H9 (cell line): Measurements from ENCODE around the gene GYS1. TPM values are rescaled to one million over a fixed set of nuclear protein-coding genes. Genes with fewer than 3 reads are reported as not detected.

Source experiments
- DNase-seq: peaks from one replicate; pipeline ENCODE4 v3.0.0-alpha.2; 2017
- H2AFZ ChIP-seq: one replicate; pipeline ENCODE4 v1.6.1; 2013; ENCODE audit warnings: mild to moderate bottlenecking, low read length, control low read depth, moderate library complexity
- H2AK5ac ChIP-seq: 2 replicates; pipeline ENCODE4 v1.6.1; 2013; ENCODE audit warnings: low read length, control low read depth, mixed read lengths; ENCODE audit not compliant: insufficient read length
- H2BK120ac ChIP-seq: one replicate; pipeline ENCODE4 v1.6.1; 2013; ENCODE audit warnings: low read depth, mild to moderate bottlenecking, low read length, control low read depth, inconsistent platforms; ENCODE audit not compliant: poor library complexity, severe bottlenecking
- H2BK12ac ChIP-seq: 2 replicates; pipeline ENCODE4 v1.6.1; 2013; ENCODE audit warnings: low read length, control low read depth, mixed read lengths, low read depth; ENCODE audit not compliant: insufficient read length
- H2BK15ac ChIP-seq: 2 replicates; pipeline ENCODE4 v1.6.1; 2013; ENCODE audit warnings: low read depth, low read length, control low read depth
- H2BK20ac ChIP-seq: one replicate; pipeline ENCODE4 v1.6.1; 2013; ENCODE audit warnings: low read depth, mild to moderate bottlenecking, low read length, control low read depth, inconsistent platforms; ENCODE audit not compliant: poor library complexity, severe bottlenecking
- H2BK5ac ChIP-seq: 2 replicates; pipeline ENCODE4 v1.6.1; 2013; ENCODE audit warnings: low read length, control low read depth, mixed read lengths; ENCODE audit not compliant: insufficient read length
- H3K14ac ChIP-seq: 2 replicates; pipeline ENCODE4 v1.6.1; 2013; ENCODE audit warnings: low read length, control low read depth; ENCODE audit not compliant: insufficient read depth
- H3K18ac ChIP-seq: 2 replicates; pipeline ENCODE4 v1.6.1; 2013; ENCODE audit warnings: low read depth, mild to moderate bottlenecking, mixed read lengths, low read length, control low read depth; ENCODE audit not compliant: insufficient read length
- H3K23ac ChIP-seq: 2 replicates; pipeline ENCODE4 v1.6.1; 2013; ENCODE audit warnings: low read length, control low read depth, mixed read lengths, low read depth; ENCODE audit not compliant: insufficient read length
- H3K23me2 ChIP-seq: 2 replicates; pipeline ENCODE4 v1.6.1; 2013; ENCODE audit warnings: low read depth, mild to moderate bottlenecking, mixed read lengths, low read length, control low read depth; ENCODE audit not compliant: insufficient read length, poor library complexity, severe bottlenecking
- H3K27ac ChIP-seq: 2 replicates; pipeline ENCODE4 v1.5.1; 2013; ENCODE audit warnings: low read length, control low read depth, mixed read lengths, low read depth; ENCODE audit not compliant: insufficient read length
- H3K27me3 ChIP-seq: 2 replicates; pipeline ENCODE4 v1.6.1; 2013; ENCODE audit warnings: low read length, control low read depth, inconsistent platforms; ENCODE audit not compliant: insufficient read depth
- H3K4ac ChIP-seq: 2 replicates; pipeline ENCODE4 v1.6.1; 2013; ENCODE audit warnings: low read depth, mild to moderate bottlenecking, control low read depth, inconsistent platforms, low read length, moderate library complexity
- H3K4me1 ChIP-seq: 2 replicates; pipeline ENCODE4 v1.6.1; 2013; ENCODE audit warnings: low read length, control low read depth, inconsistent platforms; ENCODE audit not compliant: insufficient read depth
- H3K4me2 ChIP-seq: 2 replicates; pipeline ENCODE4 v1.6.1; 2013; ENCODE audit warnings: low read length, control low read depth, mixed read lengths; ENCODE audit not compliant: insufficient read length, insufficient read depth
- H3K56ac ChIP-seq: 2 replicates; pipeline ENCODE4 v1.6.1; 2013; ENCODE audit warnings: low read depth, mild to moderate bottlenecking, mixed read lengths, low read length, control low read depth; ENCODE audit not compliant: insufficient read length
- H3K79me1 ChIP-seq: 2 replicates; pipeline ENCODE4 v1.6.1; 2013; ENCODE audit warnings: low read depth, mild to moderate bottlenecking, moderate library complexity, low read length, control low read depth, inconsistent platforms; ENCODE audit not compliant: insufficient read depth, poor library complexity, severe bottlenecking
- H3K79me2 ChIP-seq: 2 replicates; pipeline ENCODE4 v1.6.1; 2013; ENCODE audit warnings: low read length, control low read depth, inconsistent platforms; ENCODE audit not compliant: insufficient read depth
- H3K9ac ChIP-seq: 2 replicates; pipeline ENCODE4 v1.6.1; 2013; ENCODE audit warnings: low read length, control low read depth, mixed read lengths; ENCODE audit not compliant: insufficient read length; ENCODE audit errors: extremely low read depth
- H3K9me3 ChIP-seq: one replicate; pipeline ENCODE4 v1.6.1; 2013; ENCODE audit warnings: low read depth, low read length, inconsistent platforms; ENCODE audit not compliant: control insufficient read depth
- H3T11ph ChIP-seq: one replicate; pipeline ENCODE4 v1.6.1; 2013; ENCODE audit warnings: mild to moderate bottlenecking, low read length, control low read depth, inconsistent platforms
- H4K20me1 ChIP-seq: one replicate; pipeline ENCODE4 v1.6.1; 2013; ENCODE audit not compliant: control insufficient read depth, insufficient read length, insufficient read depth
- H4K5ac ChIP-seq: 2 replicates; pipeline ENCODE4 v1.6.1; 2013; ENCODE audit warnings: low read depth, mild to moderate bottlenecking, mixed read lengths, low read length, control low read depth; ENCODE audit not compliant: insufficient read length
- H4K8ac ChIP-seq: replicated peaks from 2 replicates; pipeline ENCODE4 v1.6.1; 2013; ENCODE audit warnings: low read length, control low read depth, mixed read lengths, low read depth; ENCODE audit not compliant: insufficient read length
- H4K91ac ChIP-seq: 2 replicates; pipeline ENCODE4 v1.6.1; 2013; ENCODE audit warnings: low read depth, mild to moderate bottlenecking, moderate library complexity, mixed read lengths, low read length, control low read depth; ENCODE audit not compliant: insufficient read length
- H3K27ac Mint-ChIP-seq, 3 experiments: 2 replicates in 2 of 3; 3 replicates in 1 of 3; pipeline ENCODE4 v1.8.0; 2020 to 2021; ENCODE audit warnings: mixed read lengths in 3 of 3, mild to moderate bottlenecking in 1 of 3, moderate library complexity in 1 of 3
- H3K27me3 Mint-ChIP-seq: 2 replicates; pipeline ENCODE4 v1.8.0; 2021; ENCODE audit warnings: low read depth, mild to moderate bottlenecking, moderate library complexity, mixed read lengths
- H3K36me3 Mint-ChIP-seq, 3 experiments: 2 replicates in 2 of 3; 3 replicates in 1 of 3; pipeline ENCODE4 v1.8.0; 2020 to 2021; ENCODE audit warnings: low read depth in 3 of 3, mixed read lengths in 3 of 3; ENCODE audit not compliant: insufficient read depth in 1 of 3
- H3K4me1 Mint-ChIP-seq, 2 experiments: 2 replicates each; pipeline ENCODE4 v1.8.0; 2020; ENCODE audit warnings: mixed read lengths in 2 of 2
- H3K4me3 Mint-ChIP-seq, 2 experiments: 2 replicates in 1 of 2; 3 replicates in 1 of 2; pipeline ENCODE4 v1.8.0; 2020 to 2021; ENCODE audit warnings: mild to moderate bottlenecking in 2 of 2, mixed read lengths in 2 of 2, moderate library complexity in 1 of 2
- H3K9me3 Mint-ChIP-seq, 2 experiments: 2 replicates in 1 of 2; 3 replicates in 1 of 2; pipeline ENCODE4 v1.8.0; 2020; ENCODE audit warnings: mild to moderate bottlenecking in 2 of 2, mixed read lengths in 2 of 2, moderate library complexity in 1 of 2
- WGBS: extraction: QIAGEN DNeasy Blood & Tissue Kit; methylation state at CpG from one replicate; pipeline ENCODE4 v1.1.7; 2013; ENCODE audit warnings: missing lambda C conversion rate, low lambda C conversion rate, mixed read lengths; ENCODE audit not compliant: insufficient read length; ENCODE audit errors: extremely low coverage; 5-methylcytosine and 5-hydroxymethylcytosine counted together
- total RNA-seq: library from RNA; stranded (reverse); gene quantifications from 2 replicates; pipeline ENCODE4 v1.2.1, GENCODE V29; 2021
- TF ChIP-seq, protein P1 (sequence below): fragments of 200-600 bp; sonication (generic); conservative IDR thresholded peaks from 3 replicates; pipeline ENCODE4 v1.8.0; 2021; ENCODE audit warnings: antibody characterized with exemption, mild to moderate bottlenecking

The GYS1 gene
- total RNA-seq, 1 experiment from 2014 or later = 44.3 TPM

GRCh38 chr19:49014123-49014869 lies 21.2 kb upstream of the GYS1 start:
- Histone ChIP-seq H3K18ac (no peak overlapping the region), H3K14ac (no peak overlapping the region), H3K4ac (no peak overlapping the region), H2AK5ac (no peak overlapping the region), H3K9me3 (no peaks in the 10 kb centered on the region), H2BK5ac (no peak overlapping the region), H2BK120ac (no peak overlapping the region), H4K91ac (no peak overlapping the region), H2BK15ac (no peak overlapping the region), H2AFZ (no peak overlapping the region), H3K27ac (no peak overlapping the region), H3K79me1 (no peaks in the 10 kb centered on the region), H3K23me2 (peaks cover 8% of the 10 kb centered on the region), H3K9ac (no peak overlapping the region), H4K20me1 (no peaks in the 10 kb centered on the region), H3K27me3 (no peaks in the 10 kb centered on the region; the same call in 1 of the 2 replicates), H4K8ac (no peak overlapping the region), H3K23ac (no peak overlapping the region), H2BK12ac (no peak overlapping the region), H3K4me1 (no peaks in the 10 kb centered on the region), H3K4me2 (no peak overlapping the region), H3T11ph (no peak overlapping the region), H3K56ac (no peak overlapping the region), H4K5ac (no peak overlapping the region), H3K79me2 (no peaks in the 10 kb centered on the region), H2BK20ac (no peak overlapping the region)
- Mint-ChIP-seq H3K4me3 (no peak overlapping the region), H3K27me3 (peaks cover 13% of the 10 kb centered on the region), H3K4me1 (peaks cover 4 to 16% of the 10 kb centered on the region in 2 experiments), H3K27ac (peak overlapping the region in 1 of 3 experiments; percentile 44; a peak in 1 of 7 replicates), H3K9me3 (peaks cover 0 to 1% of the 10 kb centered on the region in 2 experiments; a peak in 1 of 5 replicates), H3K36me3 (peaks cover 21 to 69% (median 66%) of the 10 kb centered on the region in 3 experiments; a peak in 6 of 7 replicates)
- no CpG with 5 or more reads among the region's 32 CpGs for WGBS
- TF ChIP-seq, protein P1, sequence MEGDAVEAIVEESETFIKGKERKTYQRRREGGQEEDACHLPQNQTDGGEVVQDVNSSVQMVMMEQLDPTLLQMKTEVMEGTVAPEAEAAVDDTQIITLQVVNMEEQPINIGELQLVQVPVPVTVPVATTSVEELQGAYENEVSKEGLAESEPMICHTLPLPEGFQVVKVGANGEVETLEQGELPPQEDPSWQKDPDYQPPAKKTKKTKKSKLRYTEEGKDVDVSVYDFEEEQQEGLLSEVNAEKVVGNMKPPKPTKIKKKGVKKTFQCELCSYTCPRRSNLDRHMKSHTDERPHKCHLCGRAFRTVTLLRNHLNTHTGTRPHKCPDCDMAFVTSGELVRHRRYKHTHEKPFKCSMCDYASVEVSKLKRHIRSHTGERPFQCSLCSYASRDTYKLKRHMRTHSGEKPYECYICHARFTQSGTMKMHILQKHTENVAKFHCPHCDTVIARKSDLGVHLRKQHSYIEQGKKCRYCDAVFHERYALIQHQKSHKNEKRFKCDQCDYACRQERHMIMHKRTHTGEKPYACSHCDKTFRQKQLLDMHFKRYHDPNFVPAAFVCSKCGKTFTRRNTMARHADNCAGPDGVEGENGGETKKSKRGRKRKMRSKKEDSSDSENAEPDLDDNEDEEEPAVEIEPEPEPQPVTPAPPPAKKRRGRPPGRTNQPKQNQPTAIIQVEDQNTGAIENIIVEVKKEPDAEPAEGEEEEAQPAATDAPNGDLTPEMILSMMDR = no peak
- no peak for DNase-seq
